HG02610 (cell line): ENCODE results near the gene UQCRC1.
"Not testable (repeated sequence)": the region's sequence is repeated elsewhere in the genome, so short reads cannot be mapped to it uniquely, and the experiment has no call there.

Experiments used
- ATAC-seq: cut with Tn5 transposase; IDR thresholded peaks from one replicate; pipeline ENCODE4 v1.9.1; 2021; ENCODE audit warnings: mild to moderate bottlenecking, moderate library complexity; ENCODE audit not compliant: unreplicated experiment

UQCRC1 gene

DNA sequence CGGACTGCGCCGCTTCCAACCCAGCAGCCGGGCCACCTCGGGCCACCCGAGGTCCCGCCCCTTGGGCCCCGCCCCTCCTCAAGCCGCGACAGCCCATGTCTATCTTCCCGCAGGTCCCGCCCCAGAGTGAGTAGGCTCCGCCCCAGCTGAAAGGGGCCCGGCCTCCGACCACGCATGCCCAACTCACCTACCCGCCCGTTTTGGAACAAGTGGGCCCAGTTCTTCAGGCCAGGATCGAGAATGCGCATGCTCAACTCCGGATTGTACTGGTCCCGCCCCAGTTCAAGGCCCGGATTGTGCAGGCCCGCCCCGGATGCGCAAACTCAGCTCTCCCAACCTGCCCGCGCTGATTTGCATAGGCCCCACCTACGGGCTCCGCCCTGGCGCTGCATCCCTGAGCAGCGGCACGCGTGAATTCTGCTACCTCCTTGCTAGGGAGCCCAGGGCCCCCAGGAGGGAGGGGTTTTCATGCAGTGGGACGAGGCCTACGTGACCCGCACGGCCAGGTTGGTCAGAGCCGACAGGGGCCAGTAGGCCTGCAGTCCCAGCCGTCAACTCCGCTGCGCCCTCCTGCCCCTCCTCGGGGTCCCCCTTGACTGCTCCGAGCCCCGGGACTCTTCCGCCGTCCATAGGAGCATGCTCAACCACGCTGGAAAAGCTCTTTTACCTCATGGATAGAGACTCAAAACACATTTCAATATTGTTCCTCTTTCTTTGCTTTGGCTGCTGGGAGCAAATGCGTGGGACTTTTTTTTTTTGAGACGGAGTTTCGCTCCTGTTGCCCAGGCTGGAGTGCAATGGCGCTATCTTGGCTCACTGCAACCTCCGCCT, 52.4 kb downstream of the UQCRC1 start, which contains the start of gene PFKFB4:
Gene PFKFB4 (minus strand): TSS at position 8 of the 831 bp plus-strand sequence. CDS start 26 bp downstream, outside the sequence.
- ATAC-seq: peak; percentile 89

DNA sequence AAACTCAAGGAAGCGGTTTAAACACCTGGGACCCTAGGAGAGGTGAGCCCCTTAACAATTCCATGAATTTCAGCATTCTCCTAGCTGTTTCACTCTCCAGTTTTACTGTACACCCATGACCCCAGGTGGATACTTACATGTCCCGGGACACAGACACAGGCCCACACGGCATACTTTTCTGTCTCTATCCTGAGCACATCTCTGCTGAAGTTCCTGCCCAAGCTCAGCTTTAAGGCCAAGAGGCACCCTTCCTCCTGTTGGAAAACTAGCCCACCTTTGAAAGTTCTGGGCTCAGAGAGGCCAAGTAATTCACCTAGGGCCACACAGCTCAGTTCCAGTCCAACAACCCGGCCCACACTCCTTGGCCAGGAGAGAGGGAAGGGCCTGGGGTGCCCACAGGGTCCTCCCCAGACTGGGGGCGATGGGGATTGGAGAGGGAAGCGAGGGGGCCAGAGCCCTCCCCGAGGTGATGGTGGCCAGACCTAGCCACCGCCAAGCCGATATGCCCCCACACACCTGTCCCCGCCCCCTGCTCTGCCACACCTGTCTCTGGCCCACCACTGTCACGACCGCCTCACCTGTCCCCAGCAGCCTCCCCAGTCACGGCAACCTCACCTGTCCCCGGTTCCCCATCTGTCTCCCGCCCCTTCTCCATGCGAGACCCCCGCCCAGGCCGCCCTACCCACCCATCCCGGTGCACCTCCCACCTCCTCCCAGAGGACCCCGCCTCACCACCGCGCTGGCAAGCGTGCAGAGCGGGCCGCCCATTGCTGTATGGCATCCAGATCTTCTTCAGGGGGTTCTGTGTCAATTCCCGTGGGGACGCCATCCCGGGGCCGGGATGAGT, 53.3 kb downstream of the UQCRC1 start:
- ATAC-seq: no peak

DNA sequence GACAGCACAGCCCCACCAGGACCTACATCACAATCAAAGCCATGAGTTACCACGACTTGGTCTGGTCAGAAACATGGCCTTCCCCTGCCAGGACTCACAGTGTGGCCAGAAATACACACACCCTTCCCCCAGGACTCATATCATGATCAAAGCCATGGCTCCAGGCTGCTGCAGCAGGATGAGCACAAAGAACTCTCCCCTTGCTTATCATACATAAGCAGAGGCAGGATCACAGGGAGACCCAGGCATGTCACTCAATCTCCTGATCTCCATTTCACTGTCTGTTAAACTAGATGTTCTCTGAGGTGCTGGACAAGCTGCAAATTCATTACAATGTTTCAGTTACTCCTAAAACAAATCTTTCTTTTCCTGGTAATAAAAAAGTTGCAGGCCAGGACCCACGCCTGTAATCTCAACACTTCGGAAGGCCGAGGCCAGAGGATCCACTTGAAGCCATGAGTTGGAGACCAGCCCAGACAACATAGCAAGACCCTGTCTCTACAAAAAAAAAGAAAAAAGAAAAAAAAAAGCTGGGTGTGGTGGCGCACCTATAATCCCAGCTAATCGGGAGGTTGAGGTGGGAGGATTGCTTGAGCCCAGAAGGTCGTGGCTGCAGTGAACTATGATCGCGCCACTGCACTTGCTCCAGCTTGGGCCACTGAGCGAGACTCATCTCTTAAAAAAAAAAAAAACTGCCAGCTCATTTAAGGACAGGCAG, 54.1 kb downstream of the UQCRC1 start:
- ATAC-seq: no peak

DNA sequence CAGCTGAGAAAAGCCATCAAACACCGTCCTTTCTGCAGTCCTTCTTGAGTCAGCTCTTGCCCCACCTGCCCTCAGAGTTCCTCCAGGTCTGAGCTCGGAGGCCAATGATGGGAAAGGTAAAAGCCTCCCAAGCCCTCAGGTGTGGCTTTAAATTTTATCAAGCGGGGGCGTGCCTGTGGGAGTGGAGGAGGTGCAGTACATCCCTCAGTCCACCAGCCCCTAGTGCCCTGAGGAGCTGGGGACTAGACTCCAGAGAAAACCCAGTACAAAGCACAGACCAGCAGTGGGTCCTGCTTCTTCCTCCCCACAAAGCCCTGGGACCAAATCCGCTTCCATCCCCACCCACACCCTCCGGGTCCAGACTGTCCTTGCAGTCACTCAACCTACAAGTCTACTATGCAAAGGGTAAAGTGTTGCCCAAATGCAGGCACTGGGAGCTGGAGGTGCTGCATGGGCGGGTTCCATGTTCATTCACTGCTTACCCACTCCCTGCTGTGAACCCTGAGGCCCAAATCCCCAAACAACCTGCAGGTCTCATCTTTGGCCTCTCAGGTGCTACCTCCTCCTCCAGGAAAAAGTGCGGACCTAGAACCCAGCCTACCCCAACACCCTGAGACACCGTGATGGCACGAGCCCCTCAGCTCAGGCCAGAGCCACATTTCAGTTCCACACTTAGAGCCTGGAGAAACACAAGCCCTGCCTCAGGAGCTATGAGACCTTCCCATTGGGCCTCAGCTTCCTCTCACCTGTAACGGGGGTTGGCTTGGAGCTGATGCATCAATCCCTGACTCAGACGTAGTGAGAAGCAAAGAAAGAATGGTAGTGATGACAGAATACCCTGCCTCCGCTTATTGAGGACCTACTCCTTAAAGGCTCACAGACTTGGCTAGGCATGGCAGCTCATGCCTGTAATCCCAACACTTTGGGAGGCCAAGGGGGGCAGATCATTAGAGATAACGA, 55.3 kb downstream of the UQCRC1 start:
- ATAC-seq: no peak

DNA sequence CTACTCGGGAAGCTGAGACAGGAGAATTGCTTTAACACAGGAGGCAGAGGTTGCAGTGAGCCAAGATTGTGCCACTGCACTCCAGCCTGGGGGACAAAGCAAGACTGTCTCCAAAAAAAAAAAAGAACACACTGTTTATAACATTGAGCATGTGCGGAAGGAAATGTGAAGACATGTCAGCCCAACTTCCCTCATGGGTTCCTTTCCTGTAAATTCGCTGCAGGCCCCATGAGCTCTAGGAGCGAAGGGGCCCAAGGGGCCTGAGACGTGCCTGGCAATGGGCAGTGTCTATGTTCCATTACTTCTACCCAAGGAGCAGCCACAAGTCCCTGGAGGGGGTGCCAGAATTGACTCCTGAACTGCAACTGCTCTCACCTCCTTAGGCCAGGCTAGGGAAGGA, 56.1 kb downstream of the UQCRC1 start:
- ATAC-seq: no peak

DNA sequence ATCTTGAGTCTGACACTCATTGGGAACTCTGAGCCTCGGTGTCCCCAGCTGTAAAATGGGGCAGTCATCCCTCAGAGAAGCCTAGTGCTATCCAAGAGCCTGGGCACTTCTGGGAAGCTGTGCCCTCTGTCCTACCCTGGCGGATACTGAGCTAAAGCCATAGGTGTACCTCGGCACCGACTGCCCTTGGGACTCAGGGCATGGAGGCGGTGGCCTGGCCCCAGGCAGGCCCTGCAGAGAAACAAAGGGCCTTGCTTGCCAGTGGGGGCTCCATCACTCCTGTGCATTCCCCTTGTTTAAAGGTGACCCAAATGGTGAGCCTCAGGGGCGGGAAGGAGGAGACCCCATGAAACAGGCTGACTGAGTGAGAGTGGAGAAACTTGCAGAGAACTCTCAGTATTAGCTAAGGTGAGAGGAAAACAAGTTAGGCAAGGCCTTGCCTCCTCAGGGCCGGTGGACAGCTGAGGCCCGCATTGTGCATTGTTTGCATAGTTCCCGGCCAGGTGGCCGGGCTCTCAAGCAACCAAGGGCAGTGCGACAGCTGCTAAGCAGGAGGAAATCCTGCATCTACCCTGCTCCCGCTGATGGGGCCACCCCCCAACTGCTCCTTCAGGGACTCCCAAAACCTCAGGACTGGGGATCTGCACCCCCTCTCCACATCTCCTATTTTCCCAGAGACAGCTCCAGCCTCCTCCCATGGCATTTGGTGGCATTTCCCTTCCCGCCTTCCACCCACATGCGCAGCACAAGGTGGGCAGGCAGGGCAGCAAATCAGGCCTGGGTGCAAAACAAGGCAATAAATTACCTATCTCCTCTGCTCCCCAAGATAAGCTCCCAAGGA, 57.1 kb downstream of the UQCRC1 start:
- ATAC-seq: no peak

DNA sequence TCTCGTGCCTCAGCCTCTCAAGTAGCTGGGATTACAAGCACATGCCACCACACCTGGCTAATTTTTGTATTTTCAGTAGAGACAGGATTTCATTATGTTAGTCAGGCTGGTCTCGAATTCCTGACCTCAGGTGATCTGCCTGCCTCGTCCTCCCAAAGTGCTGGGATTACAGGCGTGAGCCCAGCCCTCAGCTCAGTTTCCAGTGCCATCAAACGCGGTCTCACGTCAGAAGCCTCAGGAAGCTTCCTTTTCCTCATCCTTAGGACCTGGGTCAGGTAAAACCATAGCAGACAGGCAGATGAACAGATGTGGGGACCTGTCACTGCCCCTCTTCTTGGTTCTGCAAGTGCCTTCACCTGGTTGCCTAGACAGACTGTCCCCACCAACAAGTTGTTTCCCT, 57.8 kb downstream of the UQCRC1 start:
- ATAC-seq: not testable (repeated sequence)
